Endothelial cell of umbilical vein (primary cell): ENCODE measurements around the gene CNTN5. TPM values are rescaled to one million over a fixed set of nuclear protein-coding genes. Genes with fewer than 3 reads are reported as not detected.

Source experiments
- BruUV-seq: library from RNA; stranded (reverse); fragments of 400-500 nt; replicated peaks from 2 replicates; lab custom pipeline; 2021; lab: Mats Ljungman, UMichigan
- CTCF ChIA-PET: fragments of 300-600, 350-600 bp; sonication (Branson Sonifier 250); formaldehyde crosslinking; loops from one replicate; lab custom pipeline; 2021; ENCODE audit warnings: antibody characterized with exemption, inconsistent platforms; lab: Charles Lee
- POLR2A ChIA-PET: fragments of 300-600, 350-600 bp; sonication (Branson Sonifier 250); formaldehyde crosslinking; loops from one replicate; lab custom pipeline; 2021; ENCODE audit warnings: antibody characterized with exemption, inconsistent platforms; lab: Charles Lee
- DNase-seq: peaks from one replicate; pipeline ENCODE4 v3.0.0-alpha.2; 2011; ENCODE audit warnings: low read depth, low spot score
- FAIRE-seq: peaks from 2 replicates; lab custom pipeline; 2011; peaks lifted over from hg19 to GRCh38; lab: Jason Lieb, UNC
- H2AFZ ChIP-seq: 2 replicates; pipeline ENCODE4 v1.6.0; 2012; ENCODE audit warnings: low read depth, low read length, control low read depth, inconsistent platforms
- H3K27ac ChIP-seq: 2 replicates; pipeline ENCODE4 v1.5.1; 2011; ENCODE audit warnings: low read depth, mild to moderate bottlenecking, control low read depth, low read length, moderate library complexity; ENCODE audit not compliant: insufficient read depth
- H3K27me3 ChIP-seq, 2 experiments: 2 replicates each; pipeline versions ENCODE4 v1.6.0 to v1.6.1; 2011; ENCODE audit warnings: low read length in 2 of 2, mixed read lengths in 1 of 2; ENCODE audit not compliant: control insufficient read depth in 2 of 2, insufficient read depth in 2 of 2
- H3K36me3 ChIP-seq, 2 experiments: 2 replicates in 1 of 2; 3 replicates in 1 of 2; pipeline ENCODE4 v1.5.1; 2011; ENCODE audit warnings: low read length in 2 of 2, mild to moderate bottlenecking in 1 of 2, moderate library complexity in 1 of 2; ENCODE audit not compliant: control insufficient read depth in 2 of 2, insufficient read depth in 2 of 2; ENCODE audit errors: extremely low read depth in 1 of 2
- H3K4me1 ChIP-seq: 3 replicates; pipeline ENCODE4 v1.5.1; 2011; ENCODE audit warnings: mild to moderate bottlenecking, low read length; ENCODE audit not compliant: control insufficient read depth, insufficient read depth; ENCODE audit errors: extremely low read depth
- H3K4me2 ChIP-seq: 2 replicates; pipeline ENCODE4 v1.6.1; 2011; ENCODE audit warnings: low read length, control low read depth, mixed read lengths; ENCODE audit not compliant: insufficient read depth
- H3K4me3 ChIP-seq, 3 experiments: fragments of 200-600 bp in 1 of 3; sonication (generic), shearing (Covaris generic) in 1 of 3; replicated peaks in 1 of 3; 2 replicates each; pipeline ENCODE4 v1.5.1; 2011 to 2016; ENCODE audit warnings: control low read depth in 3 of 3, low read length in 3 of 3, mild to moderate bottlenecking in 2 of 3, inconsistent platforms in 1 of 3, low read depth in 1 of 3, moderate library complexity in 1 of 3; ENCODE audit not compliant: insufficient read depth in 1 of 3
- H3K79me2 ChIP-seq: 2 replicates; pipeline ENCODE4 v1.6.0; 2012; ENCODE audit warnings: low read length, inconsistent platforms; ENCODE audit not compliant: control insufficient read depth, insufficient read depth
- H3K9ac ChIP-seq: replicated peaks from 2 replicates; pipeline ENCODE3; 2011; ENCODE audit warnings: low read length, control low read depth; ENCODE audit not compliant: insufficient read depth; ENCODE audit errors: extremely low read depth
- H3K9me1 ChIP-seq: replicated peaks from 3 replicates; pipeline ENCODE4 v1.6.0; 2011; ENCODE audit warnings: mild to moderate bottlenecking, low read length; ENCODE audit not compliant: control insufficient read depth, insufficient read depth; ENCODE audit errors: extremely low read depth
- H3K9me3 ChIP-seq: replicated peaks from 2 replicates; pipeline ENCODE4 v1.5.1; 2012; ENCODE audit warnings: low read length, inconsistent platforms; ENCODE audit not compliant: control insufficient read depth, insufficient read depth
- H4K20me1 ChIP-seq: replicated peaks from 2 replicates; pipeline ENCODE3; 2011; ENCODE audit warnings: mild to moderate bottlenecking, low read length; ENCODE audit not compliant: control insufficient read depth, insufficient read depth; ENCODE audit errors: extremely low read depth
- EZH2 ChIP-seq: IDR thresholded peaks from 2 replicates; pipeline ENCODE4 v1.6.1; 2012; ENCODE audit warnings: borderline replicate concordance, low read depth, mild to moderate bottlenecking, moderate library complexity, low read length, inconsistent platforms; ENCODE audit not compliant: severe bottlenecking
- FOS ChIP-seq: IDR thresholded peaks from 2 replicates; pipeline ENCODE4 v1.6.1; 2011; ENCODE audit warnings: mild to moderate bottlenecking, low read length, moderate library complexity, borderline replicate concordance; ENCODE audit not compliant: insufficient read depth
- GATA2 ChIP-seq: IDR thresholded peaks from 2 replicates; pipeline ENCODE4 v1.7.0; 2011; ENCODE audit warnings: low read depth, mild to moderate bottlenecking, moderate library complexity, mixed read lengths, low read length; ENCODE audit not compliant: insufficient read length, insufficient read depth
- JUN ChIP-seq: IDR thresholded peaks from 2 replicates; pipeline ENCODE4 v1.6.1; 2011; ENCODE audit warnings: borderline replicate concordance, low read depth; ENCODE audit not compliant: insufficient read length, insufficient read depth
- MYC ChIP-seq: IDR thresholded peaks from one replicate; pipeline ENCODE4 v1.6.1; 2011; ENCODE audit warnings: mild to moderate bottlenecking, low read depth, low read length
- POLR2A ChIP-seq: IDR thresholded peaks from 2 replicates; pipeline ENCODE4 v1.6.1; 2012; ENCODE audit warnings: low read depth, mild to moderate bottlenecking, control low read depth, low read length
- POLR2AphosphoS5 ChIP-seq: IDR thresholded peaks from 2 replicates; pipeline ENCODE4 v1.6.1; 2012; ENCODE audit warnings: low read depth, mild to moderate bottlenecking, control low read depth, low read length, moderate library complexity; ENCODE audit not compliant: insufficient read depth
- dilution Hi-C: fragments of 300-500 bp; cut with MboI; formaldehyde crosslinking; loops from one replicate; pipeline ENCODE4 v1.15.0; 2019; ENCODE audit warnings: low sequenced_read_pairs; ENCODE audit not compliant: extremely low pct_ligation_motif_present
- intact Hi-C: fragments of 100-400 bp; cut with micrococcal nuclease; formaldehyde crosslinking; loops from one replicate; pipeline ENCODE4 v1.10.0; 2022
- polyA plus RNA-seq, 4 experiments: library from polyadenylated mRNA; depleted of rRNA in 3 of 4; stranded (reverse) in 3 of 4; unstranded in 1 of 4; fragments of >200 nt; gene quantifications; 2 replicates each; pipeline versions ENCODE4 v1.2.1 to v1.2.3, GENCODE V29; 2011 to 2012; ENCODE audit warnings: missing spikeins in 1 of 4
- total RNA-seq: library from RNA; stranded (reverse); gene quantifications from 2 replicates; pipeline ENCODE4 v1.2.3, GENCODE V29; 2021
- TF ChIP-seq, protein P1 (sequence below), 2 donors: IDR thresholded peaks; 1 replicate in 1 of 2; 2 replicates in 1 of 2; pipeline ENCODE4 v1.5.1; 2011; ENCODE audit warnings: low read length in 2 of 2, mild to moderate bottlenecking in 2 of 2, moderate library complexity in 2 of 2, control low read depth in 1 of 2, inconsistent platforms in 1 of 2, low read depth in 1 of 2; ENCODE audit not compliant: insufficient read depth in 1 of 2; ENCODE audit errors: extremely low read depth in 1 of 2
- TF ChIP-seq, protein P2 (sequence below): IDR thresholded peaks from 2 replicates; pipeline ENCODE4 v1.6.1; 2011; ENCODE audit not compliant: insufficient read depth, insufficient read length

CNTN5 gene
- total and polyA plus RNA-seq, 2 donors (not counting 3 experiments of a cell fraction or from before 2014, with no cell fraction given): not detected

DNA sequence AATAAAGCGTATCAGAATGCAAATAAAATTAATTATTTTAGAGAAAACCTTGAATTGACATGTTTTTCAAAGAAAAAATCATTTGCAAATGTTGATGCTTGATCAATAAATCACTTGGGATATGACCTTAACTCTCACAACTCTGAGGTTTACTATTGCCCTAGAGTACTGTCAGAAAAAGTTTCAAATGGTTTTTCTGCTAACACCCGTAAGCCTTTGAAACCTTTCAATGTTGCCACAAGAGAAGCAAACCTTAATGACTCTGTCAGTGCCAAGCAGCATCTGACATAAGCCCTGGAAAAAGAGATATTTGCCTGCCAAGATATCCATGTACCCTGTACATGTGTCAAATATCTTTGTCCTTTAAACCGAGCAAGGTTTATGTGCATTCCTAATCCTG lies 1282.1 kb downstream of the CNTN5 start:
- DNase-seq (no peak), FAIRE-seq (no peak)
- H3K4me1 ChIP-seq: no peaks in the 10 kb centered on the region
- no peaks in the 10 kb centered on the region for H4K20me1 ChIP-seq
- H3K4me2 ChIP-seq: no peak overlapping the region
- POLR2A ChIA-PET: no interaction called here
- CTCF ChIA-PET: no interaction called here
- H2AFZ ChIP-seq: no peak overlapping the region
- dilution Hi-C loops: no loop called here
- no peak overlapping the region for H3K4me3 ChIP-seq
- no peaks in the 10 kb centered on the region for H3K36me3 ChIP-seq
- no peak overlapping the region for H3K27ac ChIP-seq
- no peak overlapping the region for H3K9ac ChIP-seq
- H3K9me1 ChIP-seq: no peaks in the 10 kb centered on the region
- BruUV-seq: no TSS peak
- intact Hi-C loops: no loop called here
- TF ChIP-seq FOS: no peak
- TF ChIP-seq GATA2: no peak
- TF ChIP-seq, protein P1, sequence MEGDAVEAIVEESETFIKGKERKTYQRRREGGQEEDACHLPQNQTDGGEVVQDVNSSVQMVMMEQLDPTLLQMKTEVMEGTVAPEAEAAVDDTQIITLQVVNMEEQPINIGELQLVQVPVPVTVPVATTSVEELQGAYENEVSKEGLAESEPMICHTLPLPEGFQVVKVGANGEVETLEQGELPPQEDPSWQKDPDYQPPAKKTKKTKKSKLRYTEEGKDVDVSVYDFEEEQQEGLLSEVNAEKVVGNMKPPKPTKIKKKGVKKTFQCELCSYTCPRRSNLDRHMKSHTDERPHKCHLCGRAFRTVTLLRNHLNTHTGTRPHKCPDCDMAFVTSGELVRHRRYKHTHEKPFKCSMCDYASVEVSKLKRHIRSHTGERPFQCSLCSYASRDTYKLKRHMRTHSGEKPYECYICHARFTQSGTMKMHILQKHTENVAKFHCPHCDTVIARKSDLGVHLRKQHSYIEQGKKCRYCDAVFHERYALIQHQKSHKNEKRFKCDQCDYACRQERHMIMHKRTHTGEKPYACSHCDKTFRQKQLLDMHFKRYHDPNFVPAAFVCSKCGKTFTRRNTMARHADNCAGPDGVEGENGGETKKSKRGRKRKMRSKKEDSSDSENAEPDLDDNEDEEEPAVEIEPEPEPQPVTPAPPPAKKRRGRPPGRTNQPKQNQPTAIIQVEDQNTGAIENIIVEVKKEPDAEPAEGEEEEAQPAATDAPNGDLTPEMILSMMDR (IDR thresholded peaks at IDR 0.05; ENCODE audit: extremely low read depth in 1 of 2, insufficient read depth in 1 of 2, low read depth in 1 of 2, low read length in 2 of 2): no peak
- TF ChIP-seq EZH2: no peak
- no peak for TF ChIP-seq MYC
- no peak for TF ChIP-seq POLR2AphosphoS5
- no peak for TF ChIP-seq JUN
- TF ChIP-seq POLR2A: no peak
- TF ChIP-seq, protein P2, sequence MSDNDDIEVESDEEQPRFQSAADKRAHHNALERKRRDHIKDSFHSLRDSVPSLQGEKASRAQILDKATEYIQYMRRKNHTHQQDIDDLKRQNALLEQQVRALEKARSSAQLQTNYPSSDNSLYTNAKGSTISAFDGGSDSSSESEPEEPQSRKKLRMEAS: no peak
- no peaks in the 10 kb centered on the region for H3K27me3 ChIP-seq
- H3K79me2 ChIP-seq: no peaks in the 10 kb centered on the region
- H3K9me3 ChIP-seq: peaks cover 2% of the 10 kb centered on the region
